ENCODE measurements around the gene GSTK1. TPM values are rescaled to one million over a fixed set of nuclear protein-coding genes. Genes with fewer than 3 reads are reported as not detected.

GSTK1 gene
- polyA plus RNA-seq, 1 experiment = 100 TPM

DNA sequence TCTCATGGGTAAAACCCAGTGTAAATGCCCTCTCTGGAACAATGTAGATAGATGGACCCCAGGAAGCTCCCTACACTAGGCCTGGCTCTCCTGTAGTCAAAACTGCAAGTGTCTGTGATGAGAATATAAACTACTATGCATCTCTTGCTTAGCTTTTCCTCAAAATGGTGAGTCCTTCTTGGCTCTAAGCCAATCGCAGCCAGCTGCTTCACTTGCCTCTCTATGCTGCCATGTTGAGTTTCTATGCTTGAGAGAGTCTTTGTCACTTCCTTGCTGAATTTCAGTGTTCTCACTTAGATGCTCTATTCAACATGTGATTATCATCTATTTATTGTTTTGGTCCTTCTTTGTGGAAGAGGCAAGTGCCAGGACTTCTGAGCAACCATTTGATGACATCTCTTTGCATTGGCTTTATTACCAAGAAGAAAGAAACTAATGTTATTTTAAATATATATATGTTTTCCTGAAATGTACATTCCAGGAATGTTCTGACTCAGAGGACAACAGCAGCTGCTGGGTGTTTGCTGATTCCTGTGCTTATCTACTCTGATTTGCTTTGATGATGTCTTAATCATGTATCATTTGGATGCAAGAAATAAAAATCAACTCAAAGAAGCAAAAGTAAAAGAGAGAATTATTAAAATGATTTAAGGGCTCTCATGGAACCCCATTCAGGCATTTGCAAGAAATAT, 24.8 kb upstream of the GSTK1 start:
- no peak overlapping the region for H3K27ac ChIP-seq (ENCODE audit: low read depth, low read length)
- no peaks in the 10 kb centered on the region for H3K27me3 ChIP-seq (ENCODE audit: control insufficient read depth, insufficient read depth, low read length)
- TF ChIP-seq, protein P1, sequence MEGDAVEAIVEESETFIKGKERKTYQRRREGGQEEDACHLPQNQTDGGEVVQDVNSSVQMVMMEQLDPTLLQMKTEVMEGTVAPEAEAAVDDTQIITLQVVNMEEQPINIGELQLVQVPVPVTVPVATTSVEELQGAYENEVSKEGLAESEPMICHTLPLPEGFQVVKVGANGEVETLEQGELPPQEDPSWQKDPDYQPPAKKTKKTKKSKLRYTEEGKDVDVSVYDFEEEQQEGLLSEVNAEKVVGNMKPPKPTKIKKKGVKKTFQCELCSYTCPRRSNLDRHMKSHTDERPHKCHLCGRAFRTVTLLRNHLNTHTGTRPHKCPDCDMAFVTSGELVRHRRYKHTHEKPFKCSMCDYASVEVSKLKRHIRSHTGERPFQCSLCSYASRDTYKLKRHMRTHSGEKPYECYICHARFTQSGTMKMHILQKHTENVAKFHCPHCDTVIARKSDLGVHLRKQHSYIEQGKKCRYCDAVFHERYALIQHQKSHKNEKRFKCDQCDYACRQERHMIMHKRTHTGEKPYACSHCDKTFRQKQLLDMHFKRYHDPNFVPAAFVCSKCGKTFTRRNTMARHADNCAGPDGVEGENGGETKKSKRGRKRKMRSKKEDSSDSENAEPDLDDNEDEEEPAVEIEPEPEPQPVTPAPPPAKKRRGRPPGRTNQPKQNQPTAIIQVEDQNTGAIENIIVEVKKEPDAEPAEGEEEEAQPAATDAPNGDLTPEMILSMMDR (IDR thresholded peaks at IDR 0.05; ENCODE audit: low read depth, low read length) = no peak
- POLR2A ChIA-PET = no interaction called here
- DNase-seq (ENCODE audit: low read depth, low spot score) = no peak
- H3K9me3 ChIP-seq (ENCODE audit: control insufficient read depth, insufficient read depth, low read length) = peaks cover 6% of the 10 kb centered on the region; the same call in 1 of the 2 replicates
- H3K4me3 ChIP-seq (ENCODE audit: low read depth, low read length) = no peak overlapping the region
- CTCF ChIA-PET = interaction anchor here (1.8 to 3.8 kb wide), 6 partner anchors 12 to 178 kb away, joined by 6 to 132 read pairs (median 55); partner anchors contain the start of gene GSTK1

- Histone ChIP-seq H3K27me3 (ENCODE audit: control insufficient read depth, insufficient read depth, low read length) (no peaks in the 10 kb centered on the region), H3K9me3 (ENCODE audit: control insufficient read depth, insufficient read depth, low read length) (peaks cover 6% of the 10 kb centered on the region; the same call in 1 of the 2 replicates), H3K27ac (ENCODE audit: low read depth, low read length) (no peak overlapping the region), H3K4me3 (ENCODE audit: low read depth, low read length) (no peak overlapping the region)
- DNase-seq (ENCODE audit: low read depth, low spot score) = no peak
- POLR2A ChIA-PET = interaction anchor here (1.3 to 1.5 kb wide), 4 partner anchors 56 to 155 kb away, joined by 3 to 11 read pairs (median 4); no protein-coding TSS in a partner anchor
- TF ChIP-seq, protein P1 (IDR thresholded peaks at IDR 0.05; ENCODE audit: low read depth, low read length) = no peak
- CTCF ChIA-PET = interaction anchor here (0.5 to 3.8 kb wide), 72 partner anchors 8 to 704 kb away, joined by 3 to 132 read pairs (median 6); partner anchors contain the start of genes CASP2, GSTK1 and TAS2R40
These were observed 23.4 kb upstream of the GSTK1 start for GRCh38 chr7:143239813-143240212.

DNA sequence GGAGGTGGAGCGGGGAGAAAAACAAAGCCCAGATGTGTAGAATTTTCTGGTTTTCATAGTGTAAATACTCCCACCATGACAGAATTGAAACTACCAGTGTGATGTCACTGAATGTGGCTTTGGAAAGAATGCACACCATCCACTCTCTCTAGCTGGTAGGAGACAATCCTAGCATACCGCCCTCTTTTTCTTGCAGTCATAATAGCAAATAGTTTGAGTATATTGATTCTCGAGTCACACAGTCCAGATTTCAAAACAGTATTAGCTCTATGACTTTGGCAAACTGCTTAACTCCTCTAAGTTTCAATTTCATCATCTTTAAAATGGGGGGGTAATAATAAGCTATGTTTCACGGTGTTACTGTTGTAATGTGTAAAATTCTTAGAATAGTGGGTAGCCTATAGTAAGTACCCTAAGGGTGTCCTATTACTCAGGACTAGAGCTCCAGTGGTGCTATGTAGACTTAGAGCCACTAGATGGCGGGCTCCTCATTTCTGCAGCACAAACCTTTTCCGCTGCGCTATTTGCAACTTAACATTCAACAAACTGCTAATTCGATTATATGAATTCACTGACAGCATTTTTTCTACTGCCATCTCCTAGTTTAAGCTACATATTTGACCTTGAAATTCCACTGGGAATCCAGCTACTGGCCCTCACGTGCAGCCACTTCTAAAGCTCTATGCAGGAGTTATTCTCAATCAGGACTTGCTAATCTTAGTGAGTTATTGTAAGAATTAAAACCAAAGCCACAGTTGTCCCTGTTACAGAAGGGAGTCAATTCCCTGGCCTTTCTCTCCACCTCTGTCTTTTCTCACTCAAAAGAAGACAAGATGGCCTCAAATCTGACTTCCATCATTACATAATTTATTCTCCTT, 22.7 kb upstream of the GSTK1 start:
- Histone ChIP-seq H3K4me3 (ENCODE audit: low read depth, low read length) (no peak overlapping the region), H3K9me3 (ENCODE audit: control insufficient read depth, insufficient read depth, low read length) (peaks cover 6% of the 10 kb centered on the region; the same call in 1 of the 2 replicates), H3K27ac (ENCODE audit: low read depth, low read length) (no peak overlapping the region), H3K27me3 (ENCODE audit: control insufficient read depth, insufficient read depth, low read length) (no peaks in the 10 kb centered on the region)
- CTCF ChIA-PET = interaction anchor here (0.5 to 3.8 kb wide), 89 partner anchors 9 to 1330 kb away, joined by 3 to 132 read pairs (median 5); partner anchors contain the start of genes CASP2, CLCN1, GSTK1 and TAS2R40
- TF ChIP-seq, protein P1 (IDR thresholded peaks at IDR 0.05; ENCODE audit: low read depth, low read length) = peak; percentile 97
- DNase-seq (ENCODE audit: low read depth, low spot score) = peak; percentile 68
- POLR2A ChIA-PET = interaction anchor here (0.8 to 1.5 kb wide), 7 partner anchors 47 to 155 kb away, joined by 3 to 11 read pairs (median 3); partner anchors contain the start of genes CASP2 and ZYX

DNA sequence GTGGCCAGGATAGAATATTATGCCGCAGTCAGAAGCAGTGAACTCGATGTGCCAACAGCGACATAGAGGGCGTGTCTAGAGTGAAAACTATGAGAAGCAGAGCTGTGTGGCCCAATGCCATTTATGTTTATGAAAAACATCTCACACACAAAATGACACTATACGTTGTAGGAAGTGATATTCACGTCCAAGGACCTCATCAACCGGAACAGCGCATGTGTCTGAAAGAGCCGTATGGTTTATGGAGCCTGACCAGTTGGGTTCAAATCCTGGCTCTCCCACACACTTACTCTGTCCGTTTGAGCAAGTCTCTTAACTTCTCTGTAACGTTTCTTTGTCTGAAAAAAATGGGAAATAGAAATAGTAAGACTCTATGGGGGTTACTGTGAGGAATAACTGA, 20.9 kb upstream of the GSTK1 start:
- Histone ChIP-seq H3K9me3 (ENCODE audit: control insufficient read depth, insufficient read depth, low read length) (peaks cover 6% of the 10 kb centered on the region; the same call in 1 of the 2 replicates), H3K4me3 (ENCODE audit: low read depth, low read length) (no peak overlapping the region), H3K27ac (ENCODE audit: low read depth, low read length) (no peak overlapping the region), H3K27me3 (ENCODE audit: control insufficient read depth, insufficient read depth, low read length) (peaks cover 3% of the 10 kb centered on the region)
- no peak for DNase-seq (ENCODE audit: low read depth, low spot score)
- POLR2A ChIA-PET = interaction anchor here (0.7 kb wide), 1 partner anchor 156 kb away, joined by 9 read pairs; no protein-coding TSS in a partner anchor
- TF ChIP-seq, protein P1 (IDR thresholded peaks at IDR 0.05; ENCODE audit: low read depth, low read length) = no peak
- CTCF ChIA-PET = interaction anchor here (1.2 to 3.8 kb wide), 6 partner anchors 15 to 177 kb away, joined by 4 to 61 read pairs (median 12); no protein-coding TSS in a partner anchor
